ENCODE measurements around the gene SEMA4B. TPM values are rescaled to one million over a fixed set of nuclear protein-coding genes. Genes with fewer than 3 reads are reported as not detected.

SEMA4B gene
- total RNA-seq, 4 donors from 2014 or later, result 89.2 to 151 (median 106) TPM

- TF ChIP-seq POLR2A (IDR thresholded peaks at IDR 0.05) (no peak), CTCF (IDR thresholded peaks at IDR 0.05) (no peak)
- H3K4me3 ChIP-seq (ENCODE audit: low read depth, poor library complexity, severe bottlenecking), result no peak overlapping the region
- intact Hi-C loops (cut with DNase I; ENCODE audit: low total_unique reads), result no loop called here
- WGBS, 2 donors, result 62 to 64% methylated on average over 8 of the region's 8 CpGs
- no peak for DNase-seq (ENCODE audit: low spot score in 2 of 2)
These were observed 13.5 kb downstream of the SEMA4B start for GRCh38 chr15:90214553-90215196.

DNA sequence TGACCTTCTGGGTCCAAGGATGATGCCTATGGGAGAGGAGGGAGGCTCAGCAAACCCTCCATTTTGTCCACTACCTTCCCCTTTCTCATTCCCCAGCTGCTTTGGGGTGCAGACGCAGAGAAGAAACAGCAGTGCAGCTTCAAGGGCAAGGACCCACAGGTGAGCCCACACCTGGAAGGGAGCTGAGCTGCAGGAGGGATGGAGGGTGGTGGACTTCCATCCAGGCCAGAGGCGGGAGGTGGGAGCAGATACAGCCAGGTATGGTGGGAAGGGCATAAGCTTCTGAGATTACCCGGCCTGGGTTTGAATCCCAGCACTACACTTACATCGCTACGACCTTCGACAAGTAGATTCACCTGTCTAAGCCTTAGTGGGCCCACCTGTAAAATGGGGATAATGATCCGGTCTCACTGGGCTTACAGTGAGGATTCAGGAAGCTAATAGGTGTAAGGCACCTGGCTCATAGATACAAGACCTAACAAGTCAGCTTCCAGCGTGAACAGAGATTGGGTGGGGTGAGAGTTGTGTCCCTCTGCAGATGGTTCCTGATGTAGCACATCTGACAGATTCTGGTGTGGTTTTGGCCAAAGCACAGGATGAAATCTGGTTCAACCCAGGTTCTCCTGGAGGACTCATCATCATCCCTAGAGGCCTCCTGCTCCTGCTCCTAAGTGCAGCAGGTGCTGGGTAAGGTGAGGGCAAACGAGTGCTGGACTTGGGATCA lies 16.7 kb downstream of the SEMA4B start:
- 72 to 82% methylated on average over 9 of the region's 9 CpGs for WGBS, 2 donors
- H3K4me3 ChIP-seq (ENCODE audit: low read depth, poor library complexity, severe bottlenecking), result no peak overlapping the region
- TF ChIP-seq CTCF (IDR thresholded peaks at IDR 0.05) (no peak), POLR2A (IDR thresholded peaks at IDR 0.05) (no peak)
- intact Hi-C loops (cut with DNase I; ENCODE audit: low total_unique reads), result no loop called here
- DNase-seq (ENCODE audit: low spot score in 2 of 2), result no peak

- intact Hi-C loops (cut with DNase I; ENCODE audit: low total_unique reads), result no loop called here
- WGBS, 2 donors, result 68 to 70% methylated on average over 8 to 17 of the region's 17 CpGs
- TF ChIP-seq CTCF (IDR thresholded peaks at IDR 0.05) (no peak), POLR2A (IDR thresholded peaks at IDR 0.05) (no peak)
- no peak overlapping the region for H3K4me3 ChIP-seq (ENCODE audit: low read depth, poor library complexity, severe bottlenecking)
- DNase-seq (ENCODE audit: low spot score in 2 of 2), result no peak
These were observed 18.5 kb downstream of the SEMA4B start for GRCh38 chr15:90219421-90220141.

DNA sequence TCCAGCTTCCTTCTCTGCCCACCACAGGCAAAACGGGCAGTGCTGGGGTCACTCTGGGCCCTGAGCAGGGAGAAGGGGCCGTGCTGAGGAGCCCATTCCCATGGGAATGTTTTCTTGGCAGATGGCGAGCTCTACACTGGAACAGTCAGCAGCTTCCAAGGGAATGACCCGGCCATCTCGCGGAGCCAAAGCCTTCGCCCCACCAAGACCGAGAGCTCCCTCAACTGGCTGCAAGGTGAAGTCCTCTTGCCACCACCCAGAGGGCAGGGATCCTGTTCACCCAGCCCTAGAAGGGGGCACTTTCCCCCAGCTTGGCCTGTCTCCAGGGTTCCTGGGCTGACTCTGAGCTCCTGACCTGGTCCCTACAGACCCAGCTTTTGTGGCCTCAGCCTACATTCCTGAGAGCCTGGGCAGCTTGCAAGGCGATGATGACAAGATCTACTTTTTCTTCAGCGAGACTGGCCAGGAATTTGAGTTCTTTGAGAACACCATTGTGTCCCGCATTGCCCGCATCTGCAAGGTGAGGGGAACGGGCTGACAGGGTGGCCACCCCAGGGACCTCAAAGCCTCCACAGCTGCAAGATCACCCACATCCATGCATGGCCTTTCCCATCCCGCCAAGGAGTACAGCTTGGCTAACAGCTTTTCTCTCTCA lies 20.2 kb downstream of the SEMA4B start:
- no peak for TF ChIP-seq POLR2A (IDR thresholded peaks at IDR 0.05)
- TF ChIP-seq CTCF (IDR thresholded peaks at IDR 0.05), result peak in 1 of 3 donors; percentile 47
- 48 to 62% methylated on average over 12 to 14 of the region's 14 CpGs for WGBS, 2 donors
- DNase-seq (ENCODE audit: low spot score in 2 of 2), result peak in 1 of 2 donors; percentile 91
- H3K4me3 ChIP-seq (ENCODE audit: low read depth, poor library complexity, severe bottlenecking), result no peak overlapping the region
- intact Hi-C loops (cut with DNase I; ENCODE audit: low total_unique reads), result no loop called here

DNA sequence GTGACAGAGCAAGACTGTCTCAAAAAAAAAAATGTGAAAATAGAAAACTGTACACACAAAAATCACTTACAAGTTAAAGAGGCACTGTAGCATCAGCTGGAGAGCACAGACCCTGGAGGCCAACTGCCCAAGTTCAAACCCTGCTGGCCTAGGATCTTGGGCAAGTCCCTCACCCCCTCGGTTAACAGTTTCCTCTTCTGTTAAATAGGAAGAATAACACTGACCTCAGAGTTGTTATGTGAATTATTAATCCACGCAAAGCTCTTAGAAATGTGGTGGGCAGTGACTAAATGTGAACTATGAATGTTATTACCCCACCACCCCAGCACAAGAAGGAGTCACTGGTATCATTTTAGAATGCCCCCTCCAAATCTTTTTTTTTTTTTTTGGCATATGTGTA lies 21.4 kb downstream of the SEMA4B start:
- intact Hi-C loops (cut with DNase I; ENCODE audit: low total_unique reads), result no loop called here
- H3K4me3 ChIP-seq (ENCODE audit: low read depth, poor library complexity, severe bottlenecking), result no peak overlapping the region
- no peak for DNase-seq (ENCODE audit: low spot score in 2 of 2)
- 88 to 89% methylated on average over 2 of the region's 2 CpGs for WGBS, 2 donors
- no peak for TF ChIP-seq POLR2A (IDR thresholded peaks at IDR 0.05)
- TF ChIP-seq CTCF (IDR thresholded peaks at IDR 0.05), result no peak

Measured in lower leg skin (tissue), 4 donors.